GM21576 (cell line): ENCODE measurements around the gene ABCC1.
"Not testable (repeated sequence)": the region's sequence is repeated elsewhere in the genome, so short reads cannot be mapped to it uniquely, and the experiment has no call there.

Experiments used
- ATAC-seq: cut with Tn5 transposase; IDR thresholded peaks from one replicate; pipeline ENCODE4 v1.9.1; 2021; ENCODE audit warnings: mild to moderate bottlenecking, moderate library complexity; ENCODE audit not compliant: unreplicated experiment

Gene ABCC1

GRCh38 chr16:15949210-15950160, at the start of gene ABCC1:
TSS of gene ABCC1 (plus strand) at chr16:15949616. CDS start at chr16:15949752, 136 bp downstream.
- no peak for ATAC-seq

GRCh38 chr16:15900357-15900756, 49.1 kb upstream of the ABCC1 start:
- ATAC-seq: no peak

- no peak for ATAC-seq
Measured at GRCh38 chr16:15900901-15901500, 48.4 kb upstream of the ABCC1 start.

- ATAC-seq: no peak
Measured at GRCh38 chr16:15903960-15904359, 45.5 kb upstream of the ABCC1 start.

- ATAC-seq: no peak
Measured at GRCh38 chr16:15906439-15906838, 43.0 kb upstream of the ABCC1 start.

- ATAC-seq: peak; percentile 97
Measured at GRCh38 chr16:15907863-15908478, 41.4 kb upstream of the ABCC1 start.

GRCh38 chr16:15911198-15911597, 38.2 kb upstream of the ABCC1 start:
- no peak for ATAC-seq

GRCh38 chr16:15913046-15913698, 36.2 kb upstream of the ABCC1 start:
- no peak for ATAC-seq

- no peak for ATAC-seq
Measured at GRCh38 chr16:15915555-15916081, 33.8 kb upstream of the ABCC1 start.

GRCh38 chr16:15916323-15916722, 33.1 kb upstream of the ABCC1 start:
- ATAC-seq: no peak

GRCh38 chr16:15918314-15918713, 31.1 kb upstream of the ABCC1 start:
- ATAC-seq: not testable (repeated sequence)

GRCh38 chr16:15919331-15919730, 30.1 kb upstream of the ABCC1 start:
- no peak for ATAC-seq

GRCh38 chr16:15924996-15925395, 24.4 kb upstream of the ABCC1 start:
- ATAC-seq: no peak

GRCh38 chr16:15925631-15926030, 23.8 kb upstream of the ABCC1 start:
- no peak for ATAC-seq

GRCh38 chr16:15928261-15929104, 20.9 kb upstream of the ABCC1 start:
- no peak for ATAC-seq

GRCh38 chr16:15932939-15933338, 16.5 kb upstream of the ABCC1 start:
- ATAC-seq: no peak

- no peak for ATAC-seq
Measured at GRCh38 chr16:15933781-15934180, 15.6 kb upstream of the ABCC1 start.

GRCh38 chr16:15934991-15935390, 14.4 kb upstream of the ABCC1 start:
- ATAC-seq: no peak

GRCh38 chr16:15936809-15937208, 12.6 kb upstream of the ABCC1 start:
- ATAC-seq: not testable (repeated sequence)
